LNCaP clone FGC (cell line): ENCODE results near the gene ANO10.

Experiments
- DNase-seq: peaks from one replicate; pipeline ENCODE4 v3.0.0-alpha.2; 2011; ENCODE audit warnings: low read depth
- H3K4me3 ChIP-seq: 2 replicates; pipeline ENCODE4 v1.5.1; 2011; ENCODE audit warnings: mild to moderate bottlenecking, low read depth, low read length, control low read depth
- TF ChIP-seq, protein P1 (sequence below): IDR thresholded peaks from 2 replicates; pipeline ENCODE4 v1.5.1; 2012; ENCODE audit warnings: mild to moderate bottlenecking; ENCODE audit not compliant: control insufficient read depth, insufficient read depth; ENCODE audit errors: extremely low read depth

The ANO10 gene

DNA sequence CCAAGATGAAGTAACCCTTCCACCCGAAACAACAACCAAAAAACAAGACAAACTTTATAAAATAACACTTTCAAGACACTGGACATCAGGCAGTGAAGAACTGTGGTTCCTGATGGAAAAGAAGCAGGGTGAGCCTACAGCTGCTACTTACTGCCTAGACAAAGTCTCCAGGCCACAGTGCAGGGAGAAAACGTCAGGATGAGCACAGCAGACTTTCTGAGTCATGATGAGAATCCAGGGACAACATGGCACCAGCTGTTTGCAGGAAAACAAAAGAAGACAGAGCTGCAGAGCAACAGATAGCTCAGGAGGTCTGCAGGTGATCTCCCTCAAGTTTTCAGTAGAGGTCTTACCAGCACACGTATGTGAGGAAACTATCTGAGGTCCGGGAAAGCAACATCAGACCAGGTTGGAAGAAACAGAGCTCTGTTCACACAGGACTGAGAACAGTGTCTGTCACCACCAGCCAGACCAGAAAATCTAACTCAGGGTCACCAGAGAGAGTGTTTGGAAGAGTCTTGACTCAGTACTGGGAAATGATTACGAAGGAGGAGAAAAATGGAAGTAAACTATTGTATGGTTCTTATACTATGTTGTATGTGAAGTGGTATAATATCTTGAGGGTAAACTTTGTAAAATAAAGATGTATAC, 108.9 kb downstream of the ANO10 start:
- no peak overlapping the region for H3K4me3 ChIP-seq
- no peak for DNase-seq
- TF ChIP-seq, protein P1, sequence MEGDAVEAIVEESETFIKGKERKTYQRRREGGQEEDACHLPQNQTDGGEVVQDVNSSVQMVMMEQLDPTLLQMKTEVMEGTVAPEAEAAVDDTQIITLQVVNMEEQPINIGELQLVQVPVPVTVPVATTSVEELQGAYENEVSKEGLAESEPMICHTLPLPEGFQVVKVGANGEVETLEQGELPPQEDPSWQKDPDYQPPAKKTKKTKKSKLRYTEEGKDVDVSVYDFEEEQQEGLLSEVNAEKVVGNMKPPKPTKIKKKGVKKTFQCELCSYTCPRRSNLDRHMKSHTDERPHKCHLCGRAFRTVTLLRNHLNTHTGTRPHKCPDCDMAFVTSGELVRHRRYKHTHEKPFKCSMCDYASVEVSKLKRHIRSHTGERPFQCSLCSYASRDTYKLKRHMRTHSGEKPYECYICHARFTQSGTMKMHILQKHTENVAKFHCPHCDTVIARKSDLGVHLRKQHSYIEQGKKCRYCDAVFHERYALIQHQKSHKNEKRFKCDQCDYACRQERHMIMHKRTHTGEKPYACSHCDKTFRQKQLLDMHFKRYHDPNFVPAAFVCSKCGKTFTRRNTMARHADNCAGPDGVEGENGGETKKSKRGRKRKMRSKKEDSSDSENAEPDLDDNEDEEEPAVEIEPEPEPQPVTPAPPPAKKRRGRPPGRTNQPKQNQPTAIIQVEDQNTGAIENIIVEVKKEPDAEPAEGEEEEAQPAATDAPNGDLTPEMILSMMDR, result no peak

- H3K4me3 ChIP-seq, result no peak overlapping the region
- TF ChIP-seq, protein P1, result no peak
- DNase-seq, result no peak
These were observed 115.2 kb downstream of the ANO10 start for GRCh38 chr3:43506644-43507043.

DNA sequence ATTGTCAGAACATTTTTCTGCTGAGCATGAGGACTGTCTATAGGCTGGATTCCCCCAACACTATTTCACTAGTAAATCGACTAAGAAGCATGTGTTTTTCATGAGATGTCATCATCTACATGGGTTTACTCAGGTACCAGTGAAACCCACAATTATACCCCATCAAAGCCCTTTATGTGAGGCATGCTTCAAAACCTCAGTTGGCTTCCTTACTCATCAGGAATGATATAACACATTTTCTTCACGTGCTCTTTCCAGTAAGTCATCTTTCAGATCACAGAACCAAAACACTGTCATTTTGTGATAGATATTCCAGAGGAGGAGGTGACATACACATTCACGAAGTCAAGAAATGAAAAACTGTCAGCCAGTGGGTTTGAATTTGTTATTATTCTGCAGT, 116.5 kb downstream of the ANO10 start:
- no peak for DNase-seq
- TF ChIP-seq, protein P1, result no peak

GRCh38 chr3:43503067-43503728, 118.6 kb downstream of the ANO10 start:
- TF ChIP-seq, protein P1, result peak; percentile 45
- H3K4me3 ChIP-seq, result no peak overlapping the region
- DNase-seq, result peak; percentile 37

More for the DNA sequence above, 116.5 kb downstream of the ANO10 start:
- H3K4me3 ChIP-seq, result no peak overlapping the region

DNA sequence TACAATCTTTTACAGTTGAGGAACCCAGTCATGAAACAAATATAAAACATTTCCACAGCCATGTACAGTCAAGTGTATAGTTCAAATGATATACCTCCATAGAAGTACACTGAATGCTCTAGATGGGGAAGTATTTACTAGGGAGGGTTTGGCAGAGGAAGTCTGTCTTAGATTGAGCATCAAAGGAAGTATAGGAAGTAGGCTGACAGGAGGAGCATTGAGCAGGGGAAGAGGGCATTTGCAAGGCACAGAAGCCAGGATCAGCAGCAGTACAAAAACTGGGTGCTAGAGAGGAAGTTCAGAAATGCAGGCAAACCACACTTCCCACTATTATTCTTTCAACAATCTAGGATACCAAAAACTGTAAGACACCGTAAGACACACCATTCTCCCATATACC, 122.6 kb downstream of the ANO10 start:
- TF ChIP-seq, protein P1, result no peak
- no peak for DNase-seq
- H3K4me3 ChIP-seq, result no peak overlapping the region

- no peak for DNase-seq
- TF ChIP-seq, protein P1, result no peak
- no peak overlapping the region for H3K4me3 ChIP-seq
These were observed 123.9 kb downstream of the ANO10 start for GRCh38 chr3:43497905-43498365.
